D721Med (cell line): ENCODE data around the gene ALDH1B1.
"Not testable (repeated sequence)": the region's sequence is repeated elsewhere in the genome, so short reads cannot be mapped to it uniquely, and the experiment has no call there.

ENCODE experiments used
- DNase-seq: peaks from one replicate; pipeline ENCODE4 v3.0.0; 2011; ENCODE audit warnings: low spot score; ENCODE audit not compliant: insufficient read length
- FAIRE-seq: peaks from 2 replicates; lab custom pipeline; 2011; peaks lifted over from hg19 to GRCh38; lab: Jason Lieb, UNC
- TF ChIP-seq, protein P1 (sequence below): IDR thresholded peaks from 2 replicates; pipeline ENCODE4 v1.5.1; 2012; ENCODE audit warnings: mild to moderate bottlenecking, control low read depth; ENCODE audit not compliant: insufficient read depth; ENCODE audit errors: missing control alignments

ALDH1B1 gene

GRCh38 chr9:38372762-38373619 lies 19.5 kb upstream of the ALDH1B1 start:
- TF ChIP-seq, protein P1, sequence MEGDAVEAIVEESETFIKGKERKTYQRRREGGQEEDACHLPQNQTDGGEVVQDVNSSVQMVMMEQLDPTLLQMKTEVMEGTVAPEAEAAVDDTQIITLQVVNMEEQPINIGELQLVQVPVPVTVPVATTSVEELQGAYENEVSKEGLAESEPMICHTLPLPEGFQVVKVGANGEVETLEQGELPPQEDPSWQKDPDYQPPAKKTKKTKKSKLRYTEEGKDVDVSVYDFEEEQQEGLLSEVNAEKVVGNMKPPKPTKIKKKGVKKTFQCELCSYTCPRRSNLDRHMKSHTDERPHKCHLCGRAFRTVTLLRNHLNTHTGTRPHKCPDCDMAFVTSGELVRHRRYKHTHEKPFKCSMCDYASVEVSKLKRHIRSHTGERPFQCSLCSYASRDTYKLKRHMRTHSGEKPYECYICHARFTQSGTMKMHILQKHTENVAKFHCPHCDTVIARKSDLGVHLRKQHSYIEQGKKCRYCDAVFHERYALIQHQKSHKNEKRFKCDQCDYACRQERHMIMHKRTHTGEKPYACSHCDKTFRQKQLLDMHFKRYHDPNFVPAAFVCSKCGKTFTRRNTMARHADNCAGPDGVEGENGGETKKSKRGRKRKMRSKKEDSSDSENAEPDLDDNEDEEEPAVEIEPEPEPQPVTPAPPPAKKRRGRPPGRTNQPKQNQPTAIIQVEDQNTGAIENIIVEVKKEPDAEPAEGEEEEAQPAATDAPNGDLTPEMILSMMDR, result no peak
- DNase-seq (no peak), FAIRE-seq (no peak)

GRCh38 chr9:38373679-38374078 lies 18.8 kb upstream of the ALDH1B1 start:
- TF ChIP-seq, protein P1, result no peak
- DNase-seq, result no peak
- no peak for FAIRE-seq

DNA sequence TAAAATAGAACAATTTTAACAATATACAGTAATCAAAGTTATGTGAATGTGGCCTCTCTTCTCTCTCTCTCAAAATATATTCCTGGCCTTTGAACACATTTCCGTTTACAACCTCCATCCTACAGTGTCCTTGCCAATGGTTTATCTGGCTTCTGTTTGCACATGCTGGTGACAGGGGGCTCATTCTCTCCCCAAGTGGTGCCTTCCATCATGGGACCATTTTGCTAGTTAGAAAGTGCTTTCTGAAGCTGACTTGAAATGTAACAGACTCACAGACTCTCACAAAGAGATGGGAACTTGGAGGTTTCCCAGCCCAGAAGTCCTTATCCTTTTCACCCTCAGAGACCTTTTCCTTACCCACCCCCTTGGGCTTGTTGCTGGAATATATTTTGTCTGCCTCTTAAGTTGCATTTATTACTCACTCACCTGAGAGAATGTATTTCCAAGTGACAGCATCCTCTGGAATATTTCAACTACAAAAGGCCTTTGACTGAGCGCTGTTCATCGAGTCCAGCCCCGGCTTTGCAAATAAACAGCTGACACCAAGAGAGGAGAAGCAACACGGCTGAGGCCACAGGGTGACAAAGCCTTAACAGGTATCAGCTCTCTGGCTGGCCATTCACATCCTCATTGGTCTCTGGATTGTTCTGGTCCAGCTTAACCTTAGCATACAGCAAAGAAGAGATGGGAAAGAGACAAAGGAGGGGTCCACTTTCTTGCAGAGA lies 17.5 kb upstream of the ALDH1B1 start:
- DNase-seq (no peak), FAIRE-seq (no peak)
- TF ChIP-seq, protein P1, result no peak

- FAIRE-seq (no peak), DNase-seq (no peak)
- TF ChIP-seq, protein P1, result no peak
Measured at GRCh38 chr9:38375572-38375963, 16.9 kb upstream of the ALDH1B1 start.

DNA sequence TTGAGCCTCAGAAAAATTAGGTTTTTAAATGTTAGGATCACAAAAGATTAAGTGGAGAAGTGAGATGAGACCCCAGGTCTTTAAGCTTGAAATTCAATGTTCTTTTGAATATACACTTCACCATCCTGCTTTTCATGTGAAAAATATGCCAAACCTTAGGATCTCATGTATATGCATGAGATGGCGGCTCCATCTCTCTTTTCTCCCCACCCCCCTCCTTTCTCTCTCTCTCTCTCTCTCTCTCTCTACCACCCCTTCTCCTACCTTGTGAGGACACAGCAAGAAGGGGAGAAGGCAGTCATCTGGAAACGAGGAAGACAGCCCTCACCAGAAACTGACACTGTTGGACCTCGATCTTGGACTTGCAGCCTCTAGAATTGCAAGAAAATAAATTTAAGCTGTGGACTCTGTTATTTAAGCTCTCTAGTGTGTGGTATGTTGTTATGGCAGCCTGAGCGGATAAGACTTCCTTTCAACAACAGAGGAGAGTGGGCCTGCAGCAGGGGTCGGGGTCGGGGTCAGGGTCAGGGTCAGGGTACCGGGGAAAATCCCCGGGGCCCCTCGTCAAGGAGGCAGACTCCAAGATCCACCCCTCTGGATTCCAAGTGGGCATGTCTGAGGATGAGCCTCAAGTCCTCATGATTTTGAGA lies 16.4 kb upstream of the ALDH1B1 start:
- no peak for FAIRE-seq
- TF ChIP-seq, protein P1, result no peak
- no peak for DNase-seq

DNA sequence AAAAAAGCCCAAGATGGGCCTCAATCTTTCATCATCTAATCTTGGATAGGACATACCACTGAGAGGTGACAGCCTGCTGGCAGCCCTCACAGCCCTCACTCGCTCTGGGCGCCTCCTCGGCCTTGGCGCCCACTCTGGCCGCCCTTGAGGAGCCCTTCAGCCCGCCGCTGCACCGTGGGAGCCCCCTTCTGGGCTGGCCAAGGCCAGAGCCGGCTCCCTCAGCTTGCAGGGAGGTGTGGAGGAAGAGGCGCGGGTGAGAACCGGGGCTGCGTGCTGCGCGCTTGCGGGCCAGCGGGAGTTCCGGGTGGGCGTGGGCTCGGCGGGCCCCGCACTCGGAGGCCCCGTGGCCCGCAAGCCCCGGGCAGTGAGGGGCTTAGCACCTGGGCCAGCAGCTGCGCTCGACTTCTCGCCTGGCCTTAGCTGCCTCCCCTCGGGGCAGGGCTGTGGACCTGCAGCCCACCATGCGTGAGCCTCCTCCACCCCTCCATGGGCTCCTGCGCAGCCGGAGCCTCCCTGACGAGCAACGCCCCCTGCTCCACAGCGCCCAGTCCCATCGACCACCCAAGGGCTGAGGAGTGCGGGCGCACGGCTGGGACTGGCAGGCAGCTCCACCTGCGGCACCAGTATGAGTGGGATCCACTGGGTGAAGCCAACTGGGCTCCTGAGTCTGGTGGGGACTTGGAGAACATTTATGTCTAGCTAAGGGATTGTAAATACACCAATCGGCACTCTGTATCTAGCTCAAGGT lies 15.0 kb upstream of the ALDH1B1 start:
- not testable (repeated sequence) for FAIRE-seq, DNase-seq
